GM12875 (cell line): ENCODE results near the gene SEC24C.

Experiments used
- H3K4me3 ChIP-seq: one replicate; pipeline ENCODE4 v1.5.1; 2011; ENCODE audit warnings: low read depth, low read length, control low read depth
- CTCF ChIP-seq: IDR thresholded peaks from 2 replicates; pipeline ENCODE4 v1.5.1; 2011; ENCODE audit warnings: low read depth, mild to moderate bottlenecking, control low read depth, inconsistent platforms, low read length, moderate library complexity, borderline replicate concordance; ENCODE audit not compliant: insufficient read depth

The SEC24C gene

DNA sequence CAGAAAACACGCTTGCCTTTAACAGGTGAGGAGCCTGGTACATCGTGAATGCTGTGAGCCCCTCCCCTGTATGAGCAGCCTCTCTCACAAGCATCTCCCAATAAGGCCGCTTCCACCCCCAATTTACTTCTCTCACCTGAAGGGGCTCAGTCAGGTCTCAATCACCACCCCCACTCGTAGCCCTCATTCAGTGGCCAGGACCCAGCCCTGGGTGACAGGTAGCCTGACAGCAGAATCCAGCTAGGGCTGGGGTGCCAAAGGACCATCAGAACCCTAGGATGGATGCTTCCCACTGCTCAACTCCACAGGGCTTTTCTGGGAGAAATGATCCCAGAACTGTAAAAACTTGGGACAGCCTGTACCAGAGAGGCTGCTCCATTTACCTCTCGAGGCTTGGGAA lies 73.7 kb downstream of the SEC24C start:
- no peak for TF ChIP-seq CTCF
- no peak overlapping the region for H3K4me3 ChIP-seq

DNA sequence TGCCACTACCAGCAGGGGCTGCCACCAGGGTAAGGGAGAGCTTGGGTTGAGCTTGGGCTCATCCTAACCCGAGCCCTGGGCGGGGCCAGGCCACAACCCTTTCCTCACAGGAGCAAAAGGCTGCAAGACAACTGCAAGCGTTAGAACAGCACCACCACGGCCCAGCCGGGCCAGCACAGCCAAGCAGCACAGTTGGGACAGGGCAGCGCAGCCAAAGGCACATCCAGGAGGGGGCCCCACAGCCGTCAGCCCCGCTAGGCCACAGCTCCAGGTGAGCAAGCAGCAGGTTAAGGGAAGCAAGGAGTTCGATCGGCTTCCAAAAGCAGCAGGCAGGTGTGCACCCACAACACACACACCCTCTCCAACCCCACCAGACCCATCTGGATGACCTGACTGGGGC lies 74.2 kb downstream of the SEC24C start:
- H3K4me3 ChIP-seq = no peak overlapping the region
- TF ChIP-seq CTCF = no peak

DNA sequence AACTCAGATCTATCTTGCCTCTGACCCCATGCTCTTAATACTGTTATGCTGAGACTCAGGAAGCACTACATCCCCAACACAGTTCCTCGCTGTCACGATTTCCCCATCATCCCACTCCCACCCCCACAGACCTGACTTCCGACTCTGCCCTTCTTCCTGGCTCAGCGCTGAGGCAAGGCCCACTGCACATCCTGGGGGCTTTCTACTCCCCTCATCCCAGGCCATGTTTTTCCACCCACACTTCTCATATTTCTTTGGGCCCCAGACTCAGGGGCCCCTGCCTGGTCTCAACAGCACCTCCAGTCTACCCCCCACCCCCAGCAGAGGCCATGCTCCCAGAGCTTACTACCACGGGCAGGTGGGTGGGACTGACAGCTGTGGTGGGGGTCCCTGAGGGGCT lies 74.9 kb downstream of the SEC24C start:
- no peak for TF ChIP-seq CTCF
- no peak overlapping the region for H3K4me3 ChIP-seq

DNA sequence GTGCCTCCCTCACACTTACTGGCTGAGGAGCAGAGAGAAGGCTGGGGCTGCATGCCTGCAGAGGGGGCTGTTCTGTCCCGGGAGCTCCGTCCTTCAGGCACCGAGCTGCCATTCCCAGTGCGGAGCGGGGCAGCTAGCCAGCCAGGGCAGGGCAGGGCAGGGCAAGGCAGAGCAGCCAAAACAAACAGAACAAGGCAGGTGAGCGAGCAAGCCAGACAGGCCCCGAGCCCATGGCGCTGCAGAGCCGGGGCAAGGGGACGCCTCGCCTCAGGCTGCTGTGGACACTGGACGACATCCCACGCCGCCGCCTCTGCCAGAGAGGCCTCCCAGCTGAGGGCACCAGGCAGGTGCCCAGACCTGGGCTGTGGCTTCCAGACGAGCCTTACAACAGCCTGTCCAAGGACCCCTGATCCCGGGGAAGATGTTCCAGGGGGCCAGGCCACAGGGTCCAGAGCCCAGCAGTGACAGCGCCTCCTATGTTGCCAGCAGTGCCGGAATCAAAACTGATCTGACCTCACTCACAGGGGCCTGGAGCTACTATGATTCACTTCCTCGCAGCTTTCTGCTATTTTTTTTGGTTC lies 75.4 kb downstream of the SEC24C start:
- no peak overlapping the region for H3K4me3 ChIP-seq
- no peak for TF ChIP-seq CTCF
